ENCODE measurements around the gene CLDN22.

Gene CLDN22

DNA sequence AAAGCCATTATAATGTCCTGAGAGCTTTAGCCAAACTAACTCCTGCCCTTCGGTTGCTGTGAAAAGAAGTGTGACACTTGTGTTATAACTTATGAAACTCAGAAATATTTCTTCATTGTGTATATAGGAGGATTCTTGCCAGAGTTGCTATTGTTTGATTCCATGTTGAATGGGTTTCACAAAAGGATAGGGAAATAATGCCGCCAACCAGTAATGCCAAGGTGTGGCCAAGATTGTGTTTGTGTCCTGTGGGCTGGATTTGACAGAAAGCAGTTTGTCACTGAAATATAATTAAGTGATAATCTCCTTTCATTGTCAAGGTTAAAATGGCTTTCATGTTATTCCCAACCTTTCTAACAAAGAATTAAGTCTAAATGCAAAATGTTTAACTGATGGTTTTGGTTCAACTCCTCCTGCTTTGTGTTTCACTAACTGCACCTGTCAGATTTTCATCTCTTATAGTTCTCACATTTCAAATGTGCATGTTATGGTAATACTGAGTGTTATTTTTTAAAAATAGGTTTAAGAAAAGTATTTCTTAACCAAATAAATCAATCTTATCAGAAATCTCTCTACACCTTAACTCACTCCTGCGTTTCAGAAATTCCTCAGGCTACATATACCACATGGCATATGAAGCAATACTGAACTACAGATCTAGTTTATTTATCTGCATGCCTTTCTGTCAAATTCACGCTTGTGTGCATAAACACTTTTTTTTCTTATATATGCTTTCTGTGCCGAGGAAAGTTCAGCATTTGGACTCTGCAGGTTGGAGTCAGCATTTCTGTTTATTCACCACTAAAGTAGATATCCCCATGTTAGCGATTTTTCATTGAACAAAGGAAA lies at the start of gene CLDN22:
TSS of gene CLDN22 (minus strand) at position 66 of the 849 bp plus-strand sequence. CDS start at position 8, 58 bp downstream.
- no peak for DNase-seq (ENCODE audit: low read depth)

DNA sequence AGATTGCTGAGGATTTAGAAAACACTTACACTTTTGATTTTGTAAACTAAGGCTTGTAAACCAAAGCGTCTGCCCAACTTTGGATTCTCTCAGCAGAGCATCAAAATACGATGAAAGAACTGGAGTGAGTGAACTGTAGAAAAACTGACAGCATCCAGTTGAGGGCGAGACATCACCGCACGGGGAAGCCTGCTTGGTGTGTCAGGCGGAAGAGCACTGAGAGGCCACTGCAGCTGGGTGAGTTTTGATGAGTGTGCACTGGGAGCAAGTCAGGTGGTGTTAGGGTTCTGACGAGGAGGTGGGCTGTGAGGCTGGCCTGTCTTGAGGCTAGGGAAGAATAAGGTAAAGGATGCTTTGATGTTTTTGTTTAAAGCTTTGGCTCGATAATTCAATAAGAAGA lies 49.0 kb upstream of the CLDN22 start:
- no peak for DNase-seq (ENCODE audit: low read depth)

DNA sequence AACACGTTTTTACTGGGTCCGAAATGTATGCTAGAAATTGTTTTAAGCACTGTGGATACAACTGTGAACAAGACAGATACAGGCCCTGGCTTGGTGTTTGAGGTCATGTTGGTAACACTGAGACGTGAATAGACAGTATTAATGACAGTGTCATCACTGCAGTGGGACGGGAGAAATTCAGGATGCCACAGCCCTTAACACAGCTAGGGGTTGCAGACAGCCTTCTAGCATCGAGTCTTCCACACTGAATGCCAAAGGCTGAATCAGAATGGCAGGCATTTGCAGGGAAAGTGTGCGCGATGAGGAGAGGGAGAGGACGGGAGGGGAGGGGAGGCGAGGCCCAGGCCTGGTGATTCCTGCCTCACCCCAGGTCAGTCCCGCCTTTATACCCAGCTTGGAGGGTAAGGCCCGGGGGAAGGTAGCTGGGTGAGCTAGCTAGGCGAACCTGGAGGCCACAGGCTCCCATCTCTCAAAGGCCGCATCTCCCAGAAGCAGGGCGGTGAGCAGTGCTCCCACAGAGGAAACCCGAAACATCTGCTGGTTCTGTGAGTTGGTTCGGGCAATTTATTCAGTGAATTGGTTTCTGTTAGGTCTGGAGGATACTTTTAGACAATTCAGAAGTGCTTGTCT lies 46.2 kb upstream of the CLDN22 start:
- no peak for DNase-seq (ENCODE audit: low read depth)

DNA sequence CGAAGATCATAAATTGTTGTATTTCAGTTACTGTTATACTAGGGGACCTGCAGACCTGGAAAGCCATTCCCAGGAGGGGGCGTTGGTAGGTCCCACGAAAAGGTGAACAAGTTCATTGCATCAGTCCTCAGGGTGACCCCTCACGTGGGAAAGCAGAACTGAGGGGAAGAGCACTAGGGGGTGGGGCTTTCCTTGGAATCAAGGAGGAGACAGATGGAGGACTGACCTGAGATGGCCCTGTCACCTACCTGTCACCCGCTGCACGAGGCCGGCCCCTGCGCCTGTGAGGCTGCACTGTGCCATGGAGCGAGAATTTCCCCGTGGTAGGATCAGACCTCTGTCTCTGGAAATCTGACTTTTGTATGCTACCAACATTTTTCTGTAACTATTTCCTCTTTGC lies 43.9 kb upstream of the CLDN22 start:
- no peak for DNase-seq (ENCODE audit: low read depth)

DNA sequence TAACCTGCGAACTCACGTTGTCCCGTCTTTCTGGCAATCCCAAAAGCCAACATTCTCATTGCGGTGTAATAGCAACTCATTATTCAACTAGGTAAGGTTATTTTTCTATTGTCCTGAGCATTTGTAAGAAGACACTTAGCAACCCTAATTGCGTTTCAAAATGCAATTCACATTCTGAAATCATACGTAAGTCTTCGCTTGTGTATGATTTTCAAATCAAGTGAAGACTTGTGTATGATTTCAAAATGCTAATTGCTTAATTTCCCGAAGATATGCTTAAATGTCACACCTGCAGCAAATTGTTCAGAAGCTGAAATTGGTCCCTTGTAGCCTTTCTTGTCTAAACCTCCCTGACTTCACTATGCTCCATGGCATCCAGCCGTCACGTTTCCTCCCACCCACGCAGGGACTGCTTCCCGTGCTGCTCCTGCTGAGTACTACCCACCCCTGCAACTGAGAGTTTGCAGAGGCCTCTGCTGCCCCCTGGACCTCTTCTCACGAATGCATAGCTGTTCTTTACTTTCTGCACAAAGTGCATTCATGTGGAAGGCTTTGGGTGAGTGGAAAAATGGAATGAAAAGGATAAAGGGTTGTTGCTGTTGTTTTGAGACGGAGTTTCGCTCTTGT lies 43.0 kb upstream of the CLDN22 start:
- no peak for DNase-seq (ENCODE audit: low read depth)

DNA sequence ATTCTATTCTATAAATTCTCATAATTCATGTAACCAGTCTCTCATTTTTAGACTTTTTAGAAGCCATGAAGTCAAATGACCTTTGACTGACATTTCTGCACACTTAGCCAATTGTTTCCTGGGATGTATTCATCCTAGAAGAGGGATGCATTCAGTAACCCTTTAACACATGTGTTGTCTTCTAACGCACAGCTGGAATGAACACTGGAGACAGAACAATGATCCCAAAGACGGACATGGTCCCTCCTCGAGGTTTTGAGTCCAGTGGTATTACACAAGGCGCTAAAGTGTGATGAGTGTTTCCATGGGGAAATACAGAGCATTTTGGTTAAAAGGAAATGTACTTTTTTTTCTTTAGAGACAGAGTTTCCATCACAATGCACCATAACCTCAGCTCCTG lies 42.0 kb upstream of the CLDN22 start:
- DNase-seq (ENCODE audit: low read depth): no peak

DNA sequence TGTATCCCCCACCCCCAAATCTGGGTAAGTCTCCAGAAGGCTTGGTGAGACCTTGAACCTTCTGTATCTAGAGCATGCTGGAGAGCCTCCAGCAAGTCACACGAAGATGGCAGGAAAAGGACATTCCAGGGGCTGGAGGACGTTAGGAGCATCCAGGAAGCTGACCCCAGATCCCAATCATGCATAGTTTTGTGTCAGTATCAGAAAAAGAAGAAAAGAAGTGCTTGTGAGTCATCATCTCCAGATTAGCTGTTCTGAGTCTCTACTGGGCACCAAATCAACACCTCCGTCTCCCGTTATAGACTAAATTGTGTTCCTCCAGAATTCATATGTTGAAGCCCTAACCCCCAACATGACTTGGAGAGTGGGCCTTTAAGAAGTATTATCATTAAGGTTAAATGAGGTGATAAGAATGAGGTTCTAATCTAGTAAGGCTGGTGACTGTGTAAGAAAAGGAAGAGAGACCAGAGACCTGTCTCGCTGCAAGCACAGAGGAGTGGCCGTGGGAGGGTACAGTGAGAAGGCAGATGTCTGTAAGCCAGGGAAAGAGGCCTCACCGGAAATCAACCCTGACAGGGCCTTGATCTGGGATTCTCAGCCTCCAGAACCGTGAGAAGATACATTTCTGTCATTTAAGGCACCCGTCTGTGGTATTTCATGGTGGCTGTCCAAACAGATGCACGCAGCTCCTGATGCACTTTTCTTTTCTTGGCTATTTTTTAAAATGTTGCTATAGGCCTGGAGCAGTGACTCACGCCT lies 40.3 kb upstream of the CLDN22 start:
- DNase-seq (ENCODE audit: low read depth): no peak

DNA sequence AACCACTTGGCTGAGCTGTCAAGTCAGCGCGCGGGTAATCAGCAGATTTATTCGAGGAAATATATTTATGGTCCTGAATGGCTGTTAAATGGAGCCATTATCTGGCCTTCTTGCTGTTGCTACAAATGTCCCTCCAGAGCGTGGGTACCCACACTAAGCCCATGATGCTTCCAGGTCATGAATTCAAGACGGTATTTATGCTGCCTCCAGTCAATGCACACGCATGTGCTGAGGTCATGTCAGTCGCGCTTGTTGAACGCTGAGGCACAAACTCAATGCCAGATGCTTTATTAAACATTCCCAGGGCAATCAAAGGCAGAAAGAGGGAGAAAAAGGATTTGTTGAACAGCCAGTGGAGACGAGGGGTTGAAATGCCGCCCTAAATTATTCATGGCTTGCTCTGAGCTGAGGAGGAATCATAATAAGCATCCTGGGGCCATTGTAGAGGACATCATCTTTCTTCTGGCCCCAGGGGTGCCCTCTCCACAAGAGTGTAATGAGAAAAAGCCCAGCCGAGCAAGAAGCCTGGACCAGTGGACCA lies 38.2 kb upstream of the CLDN22 start:
- no peak for DNase-seq (ENCODE audit: low read depth)

DNA sequence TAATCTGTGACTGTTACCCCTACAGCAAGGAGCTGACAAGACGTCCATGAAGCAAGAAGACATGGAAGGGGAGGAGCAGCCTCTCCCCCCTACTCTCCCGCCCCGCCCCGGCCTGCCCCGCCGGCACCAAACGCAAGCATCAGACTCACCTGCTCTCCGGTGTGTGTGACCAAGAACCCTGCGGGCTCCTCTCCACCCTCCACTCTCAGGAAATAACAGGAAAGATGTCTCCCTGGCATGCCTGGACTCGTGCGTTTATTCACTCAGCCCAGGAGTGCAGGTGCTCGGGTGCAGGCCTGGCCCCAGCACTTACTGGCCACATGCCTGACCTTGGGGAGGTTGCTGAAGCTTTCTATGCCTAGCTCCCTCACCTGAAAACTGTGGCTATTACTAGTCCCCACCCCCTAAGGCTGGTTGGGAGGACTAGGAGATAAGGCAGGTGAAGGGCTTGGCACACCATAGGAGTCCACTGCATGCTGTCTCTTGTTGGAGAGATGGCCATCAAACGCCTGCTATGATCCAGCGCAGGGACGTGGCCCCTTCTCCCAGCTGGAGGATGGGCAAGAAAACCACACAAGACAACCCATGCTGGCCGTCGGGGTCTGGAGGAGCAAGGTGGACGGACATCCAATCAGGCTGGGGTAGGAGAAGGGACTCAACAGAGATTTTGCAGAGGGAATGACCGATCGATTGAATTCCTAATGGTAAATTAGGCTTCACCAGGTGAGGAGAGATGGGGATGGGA lies 37.0 kb upstream of the CLDN22 start:
- DNase-seq (ENCODE audit: low read depth): no peak

DNA sequence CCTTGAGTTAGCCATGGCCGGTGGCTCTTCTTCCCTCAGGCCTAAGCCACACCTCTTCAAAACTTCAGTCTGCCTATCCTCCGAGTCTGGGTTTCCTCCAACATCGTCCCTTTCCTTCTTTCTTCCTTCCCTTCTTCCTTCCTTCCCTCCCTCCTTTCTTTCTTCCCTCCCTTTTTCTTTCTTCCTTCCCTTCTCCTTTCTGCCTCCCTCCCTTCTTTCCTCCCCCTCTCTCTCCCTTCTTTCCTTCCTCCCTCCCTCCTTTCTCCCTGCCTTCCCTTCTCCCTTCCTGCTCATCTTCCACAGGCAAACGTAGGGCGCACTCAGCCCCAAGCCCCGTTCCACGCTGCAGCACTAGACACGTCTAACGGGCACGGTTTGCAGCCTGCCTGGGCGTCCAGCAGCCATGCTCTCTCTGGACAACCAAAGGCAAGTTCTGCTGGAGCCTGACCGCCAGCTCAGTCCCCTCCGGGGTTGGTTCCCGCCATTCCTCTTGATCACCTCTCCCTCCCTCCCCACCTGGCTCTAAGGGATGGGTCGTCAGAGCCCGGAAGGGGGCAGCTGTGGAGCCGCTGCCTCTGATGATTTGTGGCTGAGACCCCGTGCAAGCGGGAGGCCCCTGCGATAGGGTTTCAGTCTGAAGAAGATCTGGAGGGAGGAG lies 36.2 kb upstream of the CLDN22 start:
- no peak for DNase-seq (ENCODE audit: low read depth)

DNA sequence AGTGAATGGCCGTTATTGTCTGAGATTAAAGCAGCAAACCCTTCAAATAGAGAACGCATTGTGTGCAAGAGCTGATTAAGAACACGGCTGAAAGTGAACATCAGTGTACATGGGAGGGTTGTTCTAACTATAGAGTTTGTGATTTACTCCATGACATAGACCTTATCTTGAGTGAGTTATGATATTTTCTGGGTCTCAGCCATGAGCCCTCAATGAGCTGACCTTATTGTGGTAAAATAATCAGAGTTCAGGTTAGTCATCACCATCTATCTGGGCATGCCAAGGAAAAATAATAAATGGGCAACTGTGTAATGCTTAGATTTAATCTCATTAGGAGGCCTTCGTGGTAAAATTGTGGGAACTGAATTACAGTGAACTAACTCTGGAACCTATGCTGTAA lies 35.3 kb upstream of the CLDN22 start:
- DNase-seq (ENCODE audit: low read depth): no peak

DNA sequence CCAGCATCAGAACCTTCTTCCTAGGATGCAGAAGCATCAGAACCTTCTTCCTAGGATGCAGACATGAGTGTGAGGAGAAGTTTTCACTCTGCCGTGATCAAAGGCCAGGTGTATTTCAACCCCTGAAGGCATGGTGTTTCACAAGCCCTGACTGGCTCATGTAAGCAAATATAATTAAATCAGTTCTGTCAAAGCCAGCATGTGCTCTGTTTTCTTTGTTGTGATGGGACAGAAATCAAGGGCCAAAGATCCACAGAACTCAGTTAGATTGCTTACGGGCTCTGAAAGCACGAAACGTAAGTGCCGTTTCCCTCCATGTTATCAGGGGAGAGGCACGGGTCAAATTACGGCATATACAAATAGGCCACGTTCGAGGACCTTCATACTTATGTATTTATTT lies 34.1 kb upstream of the CLDN22 start:
- DNase-seq (ENCODE audit: low read depth): no peak

DNA sequence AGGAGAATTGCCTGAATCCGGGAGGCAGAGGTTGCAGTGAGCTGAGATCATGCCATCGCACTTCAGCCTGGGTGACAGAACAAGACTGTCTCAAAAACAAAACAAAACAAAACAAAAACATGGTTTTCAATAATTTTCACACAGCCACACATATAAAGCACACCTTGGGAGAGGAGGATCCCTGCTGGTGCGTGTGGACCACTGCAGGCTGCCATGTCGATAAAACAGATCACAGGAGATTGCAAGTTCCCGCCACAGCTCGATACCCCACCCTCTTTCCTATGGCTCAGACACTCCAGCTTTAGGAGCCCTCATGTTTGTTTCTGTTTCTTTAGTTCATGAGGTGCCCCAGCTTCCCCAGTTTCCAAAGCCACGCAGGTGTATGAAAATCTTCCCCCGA lies 33.5 kb upstream of the CLDN22 start:
- DNase-seq (ENCODE audit: low read depth): no peak

DNA sequence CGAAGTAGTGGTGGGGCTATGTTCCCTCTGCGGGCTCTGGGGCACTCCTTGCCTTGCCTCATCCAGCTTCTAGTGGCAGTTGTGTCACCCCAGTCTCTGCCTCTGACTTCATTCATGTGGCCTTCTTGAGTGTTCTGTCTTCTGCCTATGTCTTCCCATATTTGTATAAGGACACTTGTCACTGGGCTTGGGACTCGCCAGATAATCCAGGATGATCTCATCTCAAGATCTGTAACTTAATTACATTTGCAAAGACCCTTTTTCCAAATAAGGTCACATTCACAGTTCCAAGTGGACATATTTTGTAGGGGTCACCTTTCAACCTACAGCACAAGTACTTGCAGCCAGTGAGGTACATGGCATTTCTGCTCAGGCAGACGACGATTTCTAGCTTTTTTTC lies 32.5 kb upstream of the CLDN22 start:
- DNase-seq (ENCODE audit: low read depth): no peak

DNA sequence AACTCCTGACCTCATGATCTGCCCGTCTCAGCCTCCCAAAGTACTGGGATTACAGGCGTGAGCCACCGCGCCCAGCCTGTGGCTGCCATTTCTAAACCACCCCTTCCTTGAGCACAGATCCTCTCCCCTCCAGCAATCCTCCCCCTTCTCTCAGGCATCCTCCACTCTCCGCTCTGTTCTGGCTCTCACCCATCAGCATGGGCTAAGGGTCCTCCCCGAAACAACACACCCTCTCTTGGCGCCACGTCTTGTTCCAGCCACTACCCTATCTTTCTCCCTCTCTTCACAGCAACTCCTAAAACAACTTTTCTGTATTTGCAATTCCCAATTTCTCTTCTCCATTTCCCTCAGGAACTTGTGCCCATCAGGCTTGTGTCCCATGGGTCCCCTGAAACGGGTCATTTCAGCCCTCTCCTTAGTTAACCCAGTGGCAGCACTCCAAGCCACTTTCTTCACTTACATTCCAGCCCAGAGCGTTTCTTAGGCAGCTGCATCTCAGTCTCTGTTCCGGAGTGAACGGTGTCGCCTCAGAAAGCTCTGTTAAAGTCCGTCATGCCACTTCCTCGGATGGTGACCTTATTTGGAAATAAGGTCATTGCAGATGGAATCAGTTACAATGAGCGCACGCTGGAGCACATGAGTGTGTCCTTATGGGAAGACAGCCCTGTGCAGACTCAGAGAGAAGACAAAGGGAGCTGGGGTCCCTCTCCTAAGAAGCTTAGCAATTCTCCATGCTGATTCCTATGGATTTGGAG lies 30.4 kb upstream of the CLDN22 start:
- DNase-seq (ENCODE audit: low read depth): no peak

DNA sequence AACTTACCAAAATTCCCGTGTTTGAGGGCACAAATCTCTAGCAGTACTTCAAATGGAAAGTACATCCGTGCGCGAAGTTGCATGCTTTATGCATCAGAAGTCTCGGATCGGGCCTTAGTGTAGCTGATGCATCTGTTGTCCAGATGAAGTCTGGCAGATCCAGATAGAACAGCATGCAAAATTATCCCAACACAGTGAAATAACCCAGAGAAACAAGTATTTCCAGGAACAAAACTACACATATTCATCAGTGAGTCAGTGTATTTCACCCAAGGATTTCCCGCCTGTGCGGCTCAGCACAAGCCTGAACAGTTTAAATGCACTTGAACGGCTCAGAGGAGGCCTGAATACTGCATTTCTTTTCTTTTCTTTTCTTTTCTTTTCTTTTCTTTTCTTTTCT lies 29.6 kb upstream of the CLDN22 start:
- DNase-seq (ENCODE audit: low read depth): no peak

DNA sequence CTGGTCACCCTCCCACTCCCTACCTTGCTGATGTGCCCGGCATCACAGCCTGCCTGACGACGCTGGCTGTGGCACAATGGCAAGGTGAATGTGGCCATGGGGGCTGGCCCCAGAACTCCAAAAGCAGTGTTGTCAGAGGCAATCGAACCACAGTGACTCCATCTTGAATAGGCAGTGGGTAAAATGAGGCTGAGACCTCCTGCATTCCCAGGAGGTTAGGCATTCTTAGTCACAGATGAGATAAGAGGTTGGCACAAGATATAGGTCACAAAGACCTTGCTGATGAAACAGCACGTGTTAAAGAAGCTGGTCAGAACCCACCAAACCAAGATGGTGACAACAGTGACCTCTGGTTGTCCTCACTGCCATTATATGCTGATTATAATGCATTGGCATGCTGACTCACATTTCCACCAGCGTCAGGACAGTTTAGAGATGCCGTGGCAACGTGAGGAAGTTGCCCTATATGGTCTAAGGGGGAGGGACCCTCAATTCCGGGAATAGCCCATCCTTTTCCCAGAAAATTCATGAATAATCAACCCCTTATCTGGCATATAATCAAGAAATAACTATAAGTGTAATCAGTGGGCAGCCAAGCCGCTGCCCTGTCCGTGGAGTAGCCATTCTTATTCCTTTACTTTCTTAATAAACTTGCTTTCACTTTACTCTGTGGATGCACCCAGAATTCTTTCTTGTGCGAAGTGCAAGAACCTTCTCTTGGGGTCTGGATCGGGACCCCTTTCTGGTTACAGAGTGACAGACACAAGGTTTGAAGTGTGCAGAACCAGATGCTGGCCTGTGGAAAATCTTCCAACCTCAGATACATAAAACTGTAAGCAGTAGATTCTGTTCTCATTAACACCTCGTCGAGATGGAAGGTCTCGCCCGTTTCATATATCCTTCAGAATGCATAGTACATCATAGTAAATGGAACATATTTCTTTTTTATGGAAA lies 28.9 kb upstream of the CLDN22 start:
- no peak for DNase-seq (ENCODE audit: low read depth)

DNA sequence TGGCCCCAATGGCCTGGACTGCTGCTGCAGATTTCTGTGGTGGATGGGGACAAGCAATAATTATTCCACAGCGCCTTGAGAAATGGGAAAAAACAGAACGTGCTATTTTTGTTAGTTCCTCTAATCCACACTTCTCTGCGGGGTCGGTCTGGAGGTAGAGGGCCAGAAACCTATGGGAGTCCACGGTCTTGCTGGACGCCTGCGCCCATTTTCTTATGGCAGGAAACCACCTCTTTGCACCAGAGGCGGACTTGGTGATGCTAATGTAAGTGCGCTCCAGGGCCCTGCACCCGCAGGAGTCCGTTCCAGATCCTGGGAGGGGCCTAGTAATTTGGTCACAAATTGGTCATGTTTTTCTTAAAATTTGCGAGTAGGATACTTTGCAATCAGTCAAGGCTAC lies 28.1 kb upstream of the CLDN22 start:
- DNase-seq (ENCODE audit: low read depth): no peak

DNA sequence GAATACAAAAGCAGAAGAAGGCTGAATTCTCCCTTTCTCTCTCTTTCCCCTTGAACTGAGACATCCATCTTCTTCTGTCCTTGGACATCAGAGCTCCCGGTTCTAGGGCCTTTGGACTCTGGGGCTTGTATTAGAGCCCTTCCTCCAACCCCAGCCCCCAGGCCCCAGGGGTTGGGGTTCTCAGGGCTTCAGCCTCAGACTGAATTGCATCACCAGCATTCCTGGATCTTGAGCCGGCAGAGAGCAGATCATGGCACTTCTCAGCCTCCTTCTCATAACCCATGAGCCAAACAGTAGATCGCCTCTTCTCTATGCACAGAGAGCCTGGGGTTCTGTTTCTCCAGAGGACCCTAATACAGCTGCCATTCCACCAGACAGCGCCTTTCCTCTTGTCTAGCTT lies 27.5 kb upstream of the CLDN22 start:
- no peak for DNase-seq (ENCODE audit: low read depth)

Measured in stimulated activated CD8-positive, alpha-beta memory T cell treated with anti-CD3 and anti-CD28 coated beads, Interleukin-15, amount 100 ng/mL, for 1 hour (primary cell).